Panc1 (cell line): ENCODE measurements around the gene OR5D13. TPM values are rescaled to one million over a fixed set of nuclear protein-coding genes. Genes with fewer than 3 reads are reported as not detected.

Source experiments
- ATAC-seq: fragments of 200-7000 bp; cut with Tn5 transposase; 2 replicates; pipeline ENCODE4 v1.9.1; 2020; ENCODE audit warnings: mild to moderate bottlenecking, moderate library complexity
- BruUV-seq: library from RNA; stranded (reverse); fragments of 400-500 nt; replicated peaks from 2 replicates; lab custom pipeline; 2021; lab: Mats Ljungman, UMichigan
- CTCF ChIA-PET: fragments of 300-600 bp; sonication (Branson Sonifier 250); formaldehyde crosslinking; loops from one replicate; lab custom pipeline; 2022; ENCODE audit warnings: antibody characterized with exemption; lab: Charles Lee
- POLR2A ChIA-PET: fragments of 300-600 bp; sonication (Branson Sonifier 250); formaldehyde crosslinking; loops from one replicate; lab custom pipeline; 2022; ENCODE audit warnings: antibody characterized with exemption; lab: Charles Lee
- DNase-seq: peaks from one replicate; pipeline ENCODE4 v3.0.0-alpha.2; 2010; ENCODE audit warnings: low read depth, low spot score
- H3K27ac ChIP-seq: 2 replicates; pipeline ENCODE4 v1.5.1; 2011; ENCODE audit warnings: mild to moderate bottlenecking, low read length, inconsistent platforms
- H3K27me3 ChIP-seq: fragments of 200-500 bp; sonication (Bioruptor generic); 2 replicates; pipeline ENCODE4 v1.6.0; 2014; ENCODE audit warnings: low read length, inconsistent platforms; ENCODE audit not compliant: control insufficient read depth, insufficient read depth
- H3K36me3 ChIP-seq: fragments of 200-500 bp; sonication (Bioruptor generic); 2 replicates; pipeline ENCODE4 v1.5.1; 2014; ENCODE audit warnings: inconsistent platforms, mild to moderate bottlenecking, low read length, moderate library complexity; ENCODE audit not compliant: control insufficient read depth, insufficient read depth
- H3K4me1 ChIP-seq: 2 replicates; pipeline ENCODE4 v1.5.1; 2011; ENCODE audit warnings: inconsistent platforms, mild to moderate bottlenecking, low read length, moderate library complexity; ENCODE audit not compliant: control insufficient read depth, insufficient read depth
- H3K4me3 ChIP-seq, 2 experiments: 2 replicates each; pipeline ENCODE4 v1.5.1; 2011 to 2012; ENCODE audit warnings: low read depth in 2 of 2, low read length in 2 of 2, mild to moderate bottlenecking in 2 of 2, inconsistent platforms in 1 of 2, moderate library complexity in 1 of 2
- H3K9me3 ChIP-seq: fragments of 200-500 bp; sonication (Bioruptor generic); 2 replicates; pipeline ENCODE4 v1.5.1; 2014; ENCODE audit warnings: low read depth, mild to moderate bottlenecking, inconsistent platforms, low read length, moderate library complexity; ENCODE audit not compliant: control insufficient read depth, insufficient read depth
- CTCF ChIP-seq: fragments of 450-650 bp; IDR thresholded peaks from 2 replicates; pipeline ENCODE4 v1.5.1; 2017; ENCODE audit warnings: mild to moderate bottlenecking
- POLR2AphosphoS5 ChIP-seq: IDR thresholded peaks from 2 replicates; pipeline ENCODE4 v1.6.1; 2012; ENCODE audit warnings: mild to moderate bottlenecking, low read depth, low read length, moderate library complexity
- REST ChIP-seq, 2 experiments: IDR thresholded peaks; 2 replicates each; pipeline ENCODE4 v1.6.1; 2011 to 2012; ENCODE audit warnings: low read depth in 2 of 2, control low read depth in 1 of 2, low read length in 1 of 2, mild to moderate bottlenecking in 1 of 2, moderate library complexity in 1 of 2; ENCODE audit not compliant: insufficient read depth in 1 of 2
- SIN3A ChIP-seq: IDR thresholded peaks from 2 replicates; pipeline ENCODE4 v1.6.1; 2012; ENCODE audit warnings: low read depth, mild to moderate bottlenecking, low read length, moderate library complexity, borderline replicate concordance; ENCODE audit not compliant: insufficient read depth
- TCF7L2 ChIP-seq: IDR thresholded peaks from 2 replicates; pipeline ENCODE4 v1.6.1; 2011; ENCODE audit warnings: mild to moderate bottlenecking, low read depth, low read length, inconsistent platforms
- in situ Hi-C: cut with HindIII; loops from 2 replicates; pipeline ENCODE4 v1.10.0; 2016; ENCODE audit warnings: low sequenced_read_pairs, low pct_unique_long_range_greater_than_20kb
- intact Hi-C: fragments of 100-400 bp; cut with micrococcal nuclease; formaldehyde crosslinking; loops from one replicate; pipeline ENCODE4 v1.10.0; 2022; ENCODE audit not compliant: unreplicated experiment
- total RNA-seq: library from RNA; stranded (reverse); gene quantifications from one replicate; pipeline ENCODE4 v1.2.1, GENCODE V29; 2021; ENCODE audit not compliant: unreplicated experiment

OR5D13 gene
- total RNA-seq, 1 experiment from 2014 or later = not detected

- TF ChIP-seq REST (IDR thresholded peaks at IDR 0.05; ENCODE audit: insufficient read depth in 1 of 2, low read depth in 2 of 2, low read length in 1 of 2) (no peak), CTCF (no peak), POLR2AphosphoS5 (no peak), TCF7L2 (no peak), SIN3A (no peak)
- H3K36me3 ChIP-seq = no peaks in the 10 kb centered on the region
- no TSS peak for BruUV-seq
- DNase-seq = no peak
- H3K27me3 ChIP-seq = no peaks in the 10 kb centered on the region
- intact Hi-C loops (no loop called here), in situ Hi-C loops (no loop called here)
- ChIA-PET POLR2A (no interaction called here), CTCF (no interaction called here)
- H3K4me3 ChIP-seq = no peak overlapping the region
- no peak overlapping the region for H3K27ac ChIP-seq
- ATAC-seq = no peak
- H3K9me3 ChIP-seq = no peaks in the 10 kb centered on the region
- H3K4me1 ChIP-seq = no peaks in the 10 kb centered on the region
Observed at GRCh38 chr11:55732936-55733335, 40.3 kb upstream of the OR5D13 start.

GRCh38 chr11:55791606-55792005, 18.4 kb downstream of the OR5D13 start:
- POLR2A ChIA-PET = no interaction called here
- CTCF ChIA-PET = no interaction called here
- no peak overlapping the region for H3K27ac ChIP-seq
- intact Hi-C loops = no loop called here
- in situ Hi-C loops = no loop called here
- no peaks in the 10 kb centered on the region for H3K4me1 ChIP-seq
- DNase-seq (no peak), ATAC-seq (no peak)
- H3K4me3 ChIP-seq = no peak overlapping the region
- no TSS peak for BruUV-seq
- H3K9me3 ChIP-seq = no peaks in the 10 kb centered on the region
- TF ChIP-seq TCF7L2 = no peak
- no peak for TF ChIP-seq CTCF
- no peak for TF ChIP-seq SIN3A
- no peak for TF ChIP-seq POLR2AphosphoS5
- no peaks in the 10 kb centered on the region for H3K27me3 ChIP-seq
- no peaks in the 10 kb centered on the region for H3K36me3 ChIP-seq
